IMR-90 (cell line): ENCODE results near the gene WDR27. TPM values are rescaled to one million over a fixed set of nuclear protein-coding genes. Genes with fewer than 3 reads are reported as not detected.

Experiments
- ATAC-seq: fragments of 200-7000 bp; cut with Tn5 transposase; 2 replicates; pipeline ENCODE4 v1.9.1; 2020; ENCODE audit warnings: low read depth, mild to moderate bottlenecking, moderate library complexity
- BruUV-seq: library from RNA; stranded (reverse); fragments of 400-500 nt; replicated peaks from 2 replicates; lab custom pipeline; 2021; lab: Mats Ljungman, UMichigan
- CTCF ChIA-PET: fragments of 300-600 bp; formaldehyde crosslinking; extraction: SDS; loops from one replicate; lab custom pipeline; 2021; ENCODE audit warnings: antibody characterized with exemption; lab: Yijun Ruan, JAX
- POLR2A ChIA-PET: fragments of 300-600 bp; sonication (Branson Sonifier 250); formaldehyde crosslinking; loops from one replicate; lab custom pipeline; 2022; ENCODE audit warnings: antibody characterized with exemption; ENCODE audit not compliant: unreplicated experiment; lab: Charles Lee
- DNase-seq: peaks from one replicate; pipeline ENCODE4 v3.0.0; 2013
- H2AFZ ChIP-seq: replicated peaks from 2 replicates; pipeline ENCODE3; 2013; ENCODE audit warnings: low read length, mild to moderate bottlenecking; ENCODE audit not compliant: poor library complexity
- H2AK5ac ChIP-seq: 2 replicates; pipeline ENCODE4 v1.6.1; 2013; ENCODE audit warnings: low read depth, low read length, inconsistent platforms
- H2AK9ac ChIP-seq: replicated peaks from 2 replicates; pipeline ENCODE3; 2013; ENCODE audit warnings: mild to moderate bottlenecking, low read depth, low read length, moderate library complexity; ENCODE audit not compliant: poor library complexity
- H2BK120ac ChIP-seq: 2 replicates; pipeline ENCODE4 v1.6.1; 2013; ENCODE audit warnings: low read depth, low read length, inconsistent platforms
- H2BK15ac ChIP-seq: 3 replicates; pipeline ENCODE4 v1.6.1; 2013; ENCODE audit warnings: low read depth, low read length, inconsistent platforms
- H2BK20ac ChIP-seq: 2 replicates; pipeline ENCODE4 v1.6.1; 2013; ENCODE audit warnings: low read depth, mild to moderate bottlenecking, inconsistent platforms, low read length, moderate library complexity
- H2BK5ac ChIP-seq: 2 replicates; pipeline ENCODE4 v1.6.1; 2013; ENCODE audit warnings: mild to moderate bottlenecking, low read depth, low read length, inconsistent platforms; ENCODE audit not compliant: poor library complexity, severe bottlenecking
- H3K14ac ChIP-seq: replicated peaks from 2 replicates; pipeline ENCODE4 v1.6.1; 2013; ENCODE audit warnings: low read depth, low read length, inconsistent platforms
- H3K18ac ChIP-seq: 2 replicates; pipeline ENCODE4 v1.6.1; 2013; ENCODE audit warnings: low read depth, low read length, control low read depth
- H3K23ac ChIP-seq: 2 replicates; pipeline ENCODE4 v1.6.1; 2013; ENCODE audit warnings: low read depth, low read length, inconsistent platforms
- H3K27ac ChIP-seq: 2 replicates; pipeline ENCODE4 v1.5.1; 2013; ENCODE audit warnings: mild to moderate bottlenecking, control low read depth, low read length; ENCODE audit not compliant: insufficient read depth
- H3K27me3 ChIP-seq: 2 replicates; pipeline ENCODE4 v1.6.1; 2013; ENCODE audit warnings: low read length; ENCODE audit not compliant: control insufficient read depth, insufficient read depth
- H3K36me3 ChIP-seq: 2 replicates; pipeline ENCODE4 v1.6.1; 2013; ENCODE audit warnings: low read length, mixed read lengths; ENCODE audit not compliant: control insufficient read depth, insufficient read depth
- H3K4ac ChIP-seq: 2 replicates; pipeline ENCODE4 v1.6.1; 2013; ENCODE audit warnings: low read depth, low read length, inconsistent platforms
- H3K4me1 ChIP-seq: 2 replicates; pipeline ENCODE4 v1.6.1; 2013; ENCODE audit warnings: low read length, mixed read lengths; ENCODE audit not compliant: control insufficient read depth, insufficient read depth
- H3K4me2 ChIP-seq: 2 replicates; pipeline ENCODE4 v1.6.1; 2013; ENCODE audit warnings: low read depth, mild to moderate bottlenecking, control low read depth, low read length, moderate library complexity
- H3K4me3 ChIP-seq: 2 replicates; pipeline ENCODE4 v1.5.1; 2013; ENCODE audit warnings: low read depth, mild to moderate bottlenecking, control low read depth, low read length, moderate library complexity; ENCODE audit not compliant: insufficient read depth
- H3K56ac ChIP-seq: 2 replicates; pipeline ENCODE4 v1.6.1; 2013; ENCODE audit warnings: low read length, inconsistent platforms; ENCODE audit not compliant: insufficient read depth; ENCODE audit errors: extremely low read depth
- H3K79me1 ChIP-seq, 2 experiments: 2 replicates each; pipeline ENCODE4 v1.6.1; 2013; ENCODE audit warnings: low read length in 2 of 2, inconsistent platforms in 1 of 2, low read depth in 1 of 2
- H3K9ac ChIP-seq: 2 replicates; pipeline ENCODE4 v1.6.1; 2013; ENCODE audit warnings: low read depth, low read length, control low read depth
- H3K9me1 ChIP-seq: 2 replicates; pipeline ENCODE4 v1.6.1; 2013; ENCODE audit warnings: low read length, inconsistent platforms; ENCODE audit not compliant: insufficient read depth
- H3K9me3 ChIP-seq: 2 replicates; pipeline ENCODE4 v1.6.1; 2013; ENCODE audit warnings: low read length; ENCODE audit not compliant: control insufficient read depth, insufficient read depth
- H4K20me1 ChIP-seq: 2 replicates; pipeline ENCODE4 v1.6.1; 2013; ENCODE audit warnings: low read length, inconsistent platforms; ENCODE audit not compliant: insufficient read depth
- H4K5ac ChIP-seq: 2 replicates; pipeline ENCODE4 v1.6.1; 2013; ENCODE audit warnings: mild to moderate bottlenecking, low read depth, low read length, control low read depth
- H4K8ac ChIP-seq, 2 experiments: 2 replicates each; pipeline ENCODE4 v1.6.1; 2013; ENCODE audit warnings: low read depth in 2 of 2, low read length in 2 of 2, control low read depth in 1 of 2, inconsistent platforms in 1 of 2
- H4K91ac ChIP-seq: 2 replicates; pipeline ENCODE4 v1.6.1; 2013; ENCODE audit warnings: low read depth, low read length, inconsistent platforms; ENCODE audit not compliant: insufficient read depth
- BHLHE40 ChIP-seq: fragments of 150-350 bp; IDR thresholded peaks from 2 replicates; pipeline ENCODE4 v1.6.1; 2016; ENCODE audit warnings: mild to moderate bottlenecking, low read depth, low read length
- CHD1 ChIP-seq: IDR thresholded peaks from 2 replicates; pipeline ENCODE4 v1.6.1; 2012; ENCODE audit warnings: low read depth, low read length, improper control_type of control experiment
- CTCF ChIP-seq: conservative IDR thresholded peaks from 2 replicates; pipeline ENCODE4 v1.5.1; 2012; ENCODE audit warnings: mild to moderate bottlenecking, low read depth, low read length, improper control_type of control experiment
- FOS ChIP-seq: fragments of 150-350 bp; IDR thresholded peaks from 2 replicates; pipeline ENCODE4 v1.6.1; 2016; ENCODE audit warnings: low read depth, low read length
- MAFK ChIP-seq: IDR thresholded peaks from 2 replicates; pipeline ENCODE4 v1.6.1; 2012; ENCODE audit warnings: low read depth, low read length, improper control_type of control experiment
- MAZ ChIP-seq: IDR thresholded peaks from 2 replicates; pipeline ENCODE4 v1.6.1; 2012; ENCODE audit warnings: low read depth, mild to moderate bottlenecking, low read length, improper control_type of control experiment, moderate library complexity, borderline replicate concordance
- MXI1 ChIP-seq: IDR thresholded peaks from 2 replicates; pipeline ENCODE4 v1.6.1; 2012; ENCODE audit warnings: low read depth, mild to moderate bottlenecking, low read length, moderate library complexity, borderline replicate concordance
- RCOR1 ChIP-seq: IDR thresholded peaks from 2 replicates; pipeline ENCODE4 v1.6.1; 2012; ENCODE audit warnings: mild to moderate bottlenecking, low read length, improper control_type of control experiment; ENCODE audit not compliant: insufficient replicate concordance
- SMC3 ChIP-seq: fragments of 150-350 bp; IDR thresholded peaks from 2 replicates; pipeline ENCODE4 v1.6.1; 2016; ENCODE audit warnings: low read depth, mild to moderate bottlenecking, antibody characterized with exemption, low read length, moderate library complexity
- WGBS, 2 experiments: methylation state at CpG; one replicate each; pipeline versions ENCODE4 v1.1.5 to v1.1.7; 2013; ENCODE audit warnings: missing lambda C conversion rate in 2 of 2; ENCODE audit not compliant: insufficient read length in 1 of 2; ENCODE audit errors: extremely low coverage in 2 of 2; 5-methylcytosine and 5-hydroxymethylcytosine counted together
- dilution Hi-C: fragments of 300-500 bp; cut with HindIII; formaldehyde crosslinking; loops from one replicate; pipeline ENCODE4 v1.14.3; 2018; ENCODE audit warnings: low sequenced_read_pairs; ENCODE audit not compliant: unreplicated experiment
- in situ Hi-C: fragments of 300-500 bp; cut with MboI; formaldehyde crosslinking; loops from 3 replicates; pipeline ENCODE4 v1.14.3; 2019; ENCODE audit warnings: low sequenced_read_pairs, inconsistent platforms, mixed read lengths
- intact Hi-C: fragments of 100-400 bp; cut with micrococcal nuclease; formaldehyde crosslinking; loops from 2 replicates; pipeline ENCODE4 v1.10.0; 2022
- polyA plus RNA-seq, 3 experiments: library from polyadenylated mRNA; depleted of rRNA; stranded (reverse); fragments of >200 nt; gene quantifications; 2 replicates each; pipeline ENCODE4 v1.2.3, GENCODE V29; 2012; ENCODE audit warnings: low replicate concordance in 1 of 3
- total RNA-seq: library from RNA; depleted of rRNA; stranded (reverse); fragments of >200 nt; gene quantifications from 2 replicates; pipeline ENCODE4 v1.2.3, GENCODE V29; 2012
- TF ChIP-seq, protein P1 (sequence below): fragments of 150-350 bp; IDR thresholded peaks from 2 replicates; pipeline ENCODE4 v1.6.1; 2017; ENCODE audit warnings: mild to moderate bottlenecking, antibody characterized with exemption, low read length, low read depth

The WDR27 gene
- total and polyA plus RNA-seq, 2 of the 4 experiments (the other 2 are of a cell fraction): 7.0 to 18.5 TPM

DNA sequence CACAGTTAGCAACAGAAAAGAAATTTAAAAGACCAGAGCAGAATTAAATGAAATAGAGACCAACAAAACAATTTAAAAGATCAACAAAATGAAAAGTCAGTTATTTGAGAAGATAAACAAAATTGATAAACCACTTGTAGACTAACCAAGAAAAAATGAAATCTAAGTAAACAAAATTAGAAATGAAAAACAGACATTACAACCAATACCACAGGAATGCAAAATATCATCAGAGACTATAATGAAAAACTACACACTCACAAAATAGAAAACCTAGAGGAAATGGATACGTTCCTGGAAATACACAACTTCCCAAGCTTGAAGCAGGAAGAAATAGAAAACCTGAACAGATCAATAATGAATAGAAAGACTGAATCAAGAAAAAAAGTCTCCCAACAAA, 97.8 kb downstream of the WDR27 start:
- no peak overlapping the region for H2BK20ac ChIP-seq
- DNase-seq (peak; percentile 35), ATAC-seq (peak; percentile 70)
- ChIA-PET CTCF (no interaction called here), POLR2A (no interaction called here)
- H4K91ac ChIP-seq: no peak overlapping the region
- no peak overlapping the region for H3K9ac ChIP-seq
- no peaks in the 10 kb centered on the region for H3K9me3 ChIP-seq
- H2AK5ac ChIP-seq: no peak overlapping the region
- no peak overlapping the region for H3K14ac ChIP-seq
- peak overlapping the region; percentile 65; the same call in 1 of the 2 replicates for H3K56ac ChIP-seq
- no CpG with 5 or more reads among the region's 1 CpG for WGBS, 2 experiments
- in situ Hi-C loops (no loop called here), intact Hi-C loops (no loop called here), dilution Hi-C loops (no loop called here)
- H3K27ac ChIP-seq: peak overlapping the region; percentile 40; the same call in 1 of the 2 replicates
- H3K4me2 ChIP-seq: 0 out of 2 replicates have a peak overlapping the region, but pooled peaks have one; percentile 40
- H3K79me1 ChIP-seq: no peaks in the 10 kb centered on the region; a peak in 1 of 4 replicates
- peak overlapping the region; percentile 66; the same call in 1 of the 2 replicates for H3K18ac ChIP-seq
- no peaks in the 10 kb centered on the region for H3K27me3 ChIP-seq
- H3K4ac ChIP-seq: no peak overlapping the region
- no peak overlapping the region for H3K4me3 ChIP-seq
- H3K9me1 ChIP-seq: no peaks in the 10 kb centered on the region; the same call in 1 of the 2 replicates
- H3K36me3 ChIP-seq: peaks cover 2% of the 10 kb centered on the region; the same call in 1 of the 2 replicates
- peak overlapping the region; percentile 87 for H2BK5ac ChIP-seq
- H2AFZ ChIP-seq: no peak overlapping the region
- H3K23ac ChIP-seq: no peak overlapping the region
- no peak overlapping the region for H2BK15ac ChIP-seq
- no peaks in the 10 kb centered on the region for H4K20me1 ChIP-seq
- H4K8ac ChIP-seq: no peak overlapping the region
- TF ChIP-seq MAZ (no peak), RCOR1 (no peak), SMC3 (no peak), MAFK (no peak), MXI1 (no peak), CHD1 (no peak), BHLHE40 (no peak), FOS (no peak), CTCF (no peak)
- TF ChIP-seq, protein P1, sequence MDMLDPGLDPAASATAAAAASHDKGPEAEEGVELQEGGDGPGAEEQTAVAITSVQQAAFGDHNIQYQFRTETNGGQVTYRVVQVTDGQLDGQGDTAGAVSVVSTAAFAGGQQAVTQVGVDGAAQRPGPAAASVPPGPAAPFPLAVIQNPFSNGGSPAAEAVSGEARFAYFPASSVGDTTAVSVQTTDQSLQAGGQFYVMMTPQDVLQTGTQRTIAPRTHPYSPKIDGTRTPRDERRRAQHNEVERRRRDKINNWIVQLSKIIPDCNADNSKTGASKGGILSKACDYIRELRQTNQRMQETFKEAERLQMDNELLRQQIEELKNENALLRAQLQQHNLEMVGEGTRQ: no peak
- H2BK120ac ChIP-seq: peak overlapping the region; percentile 9; the same call in 1 of the 2 replicates
- peaks cover 2% of the 10 kb centered on the region for H3K4me1 ChIP-seq
- BruUV-seq: no TSS peak
- peak overlapping the region; percentile 35; the same call in 1 of the 2 replicates for H4K5ac ChIP-seq
- H2AK9ac ChIP-seq: no peak overlapping the region
